ENCODE measurements around the gene GNAT1.
A peak's percentile ranks its signal among the peaks of the same experiment; 100 is the strongest.

Gene GNAT1

DNA sequence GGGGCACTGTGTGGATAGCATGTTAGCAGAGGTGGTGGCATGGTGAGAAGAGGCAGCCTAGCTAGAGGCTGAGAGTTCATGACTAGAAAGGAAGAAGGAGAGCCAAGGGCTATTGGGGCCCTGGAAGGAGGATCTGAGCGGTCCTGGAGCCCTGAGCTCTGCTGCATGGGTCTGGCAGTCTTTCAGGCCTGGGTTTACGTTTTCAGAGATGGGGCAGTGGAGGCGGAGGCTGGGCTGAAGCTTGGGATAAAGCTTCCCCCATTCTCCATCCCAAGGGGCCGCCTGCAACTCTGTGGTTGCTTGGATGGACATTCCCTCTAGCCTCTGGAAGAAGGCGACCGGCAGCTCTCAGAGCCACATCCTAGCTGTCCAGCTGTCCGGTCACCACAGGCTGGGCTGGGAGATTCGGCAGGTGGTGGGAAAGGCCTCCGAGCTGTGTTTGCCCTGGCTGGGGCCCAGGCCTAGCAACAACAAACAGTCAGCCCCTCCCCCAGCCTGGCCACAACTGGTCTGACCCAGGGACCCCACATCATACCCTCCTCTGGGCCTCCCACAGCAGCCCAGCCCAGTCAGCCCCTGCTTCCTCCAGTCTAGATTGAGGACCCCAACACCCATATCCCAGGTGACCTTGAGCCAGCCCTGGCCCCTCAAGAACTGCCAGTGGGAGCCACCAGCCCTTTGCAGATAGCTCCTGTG, 11.9 kb downstream of the GNAT1 start:
- TF ChIP-seq, protein P1, sequence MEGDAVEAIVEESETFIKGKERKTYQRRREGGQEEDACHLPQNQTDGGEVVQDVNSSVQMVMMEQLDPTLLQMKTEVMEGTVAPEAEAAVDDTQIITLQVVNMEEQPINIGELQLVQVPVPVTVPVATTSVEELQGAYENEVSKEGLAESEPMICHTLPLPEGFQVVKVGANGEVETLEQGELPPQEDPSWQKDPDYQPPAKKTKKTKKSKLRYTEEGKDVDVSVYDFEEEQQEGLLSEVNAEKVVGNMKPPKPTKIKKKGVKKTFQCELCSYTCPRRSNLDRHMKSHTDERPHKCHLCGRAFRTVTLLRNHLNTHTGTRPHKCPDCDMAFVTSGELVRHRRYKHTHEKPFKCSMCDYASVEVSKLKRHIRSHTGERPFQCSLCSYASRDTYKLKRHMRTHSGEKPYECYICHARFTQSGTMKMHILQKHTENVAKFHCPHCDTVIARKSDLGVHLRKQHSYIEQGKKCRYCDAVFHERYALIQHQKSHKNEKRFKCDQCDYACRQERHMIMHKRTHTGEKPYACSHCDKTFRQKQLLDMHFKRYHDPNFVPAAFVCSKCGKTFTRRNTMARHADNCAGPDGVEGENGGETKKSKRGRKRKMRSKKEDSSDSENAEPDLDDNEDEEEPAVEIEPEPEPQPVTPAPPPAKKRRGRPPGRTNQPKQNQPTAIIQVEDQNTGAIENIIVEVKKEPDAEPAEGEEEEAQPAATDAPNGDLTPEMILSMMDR (IDR thresholded peaks at IDR 0.05) = no peak
- DNase-seq (ENCODE audit: low spot score) = no peak
- no peak overlapping the region for H3K27ac ChIP-seq
- no peak overlapping the region for H3K4me3 ChIP-seq

GRCh38 chr3:50203809-50204803, 12.7 kb downstream of the GNAT1 start:
- TF ChIP-seq, protein P1 (IDR thresholded peaks at IDR 0.05) = no peak
- no peak overlapping the region for H3K27ac ChIP-seq
- H3K4me3 ChIP-seq = peak overlapping the region; percentile 66
- DNase-seq (ENCODE audit: low spot score) = no peak

GRCh38 chr3:50204804-50205412, 13.5 kb downstream of the GNAT1 start, which contains the start of gene SLC38A3:
SLC38A3 (plus strand) TSS chr3:50205271; CDS start chr3:50214200, 8,929 bp downstream.
- TF ChIP-seq, protein P1 (IDR thresholded peaks at IDR 0.05) = no peak
- Histone ChIP-seq H3K27ac (no peak within 1 kb of the TSS), H3K4me3 (peak within 1 kb of the TSS; percentile 66)
- no peak for DNase-seq (ENCODE audit: low spot score)

DNA sequence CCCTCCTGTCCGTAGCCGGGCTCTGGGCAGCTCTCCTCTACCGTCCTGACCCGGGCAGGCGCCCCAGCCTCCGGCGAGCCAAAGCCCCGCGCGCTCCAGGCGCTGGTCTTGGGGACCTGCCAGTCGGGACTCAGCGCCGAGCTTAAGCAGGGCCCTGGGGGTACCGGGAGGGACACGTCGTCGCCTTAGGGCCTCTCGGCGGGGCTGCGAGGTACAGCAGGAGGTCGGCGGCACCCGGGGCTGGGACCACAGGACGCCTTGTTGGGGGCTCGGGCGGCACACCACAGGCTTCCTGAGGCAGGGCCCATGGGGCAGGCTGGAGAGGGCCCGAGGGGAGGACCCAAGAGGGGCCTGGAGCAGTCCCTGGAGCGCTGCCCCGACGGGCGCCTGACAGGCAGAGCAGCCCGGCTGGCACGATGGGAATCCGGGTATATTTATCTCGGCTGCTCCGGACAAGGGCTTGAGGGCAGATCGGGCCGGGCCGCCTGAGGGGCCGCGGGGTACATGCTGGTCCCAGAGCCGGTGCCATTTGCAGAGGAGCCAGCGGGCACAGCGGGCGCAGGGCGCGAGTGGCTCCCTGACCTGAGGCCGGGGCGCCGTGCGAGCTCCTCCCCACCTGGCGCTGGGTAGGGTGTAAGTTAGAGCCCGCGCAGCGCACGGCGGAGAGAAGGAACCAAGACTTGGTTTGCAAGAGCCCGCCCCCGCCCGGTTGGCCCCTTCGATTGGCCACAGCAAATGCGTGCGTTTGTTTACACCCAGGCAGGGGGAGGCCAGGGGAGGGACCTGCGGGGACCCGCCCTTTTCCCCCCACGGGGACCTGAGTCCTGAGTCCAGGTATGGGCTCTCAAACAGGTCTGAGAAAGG, 14.2 kb downstream of the GNAT1 start:
- TF ChIP-seq, protein P1 (IDR thresholded peaks at IDR 0.05) = no peak
- DNase-seq (ENCODE audit: low spot score) = no peak
- no peak overlapping the region for H3K27ac ChIP-seq
- H3K4me3 ChIP-seq = peak overlapping the region; percentile 66

GRCh38 chr3:50207359-50208042, 16.1 kb downstream of the GNAT1 start:
- TF ChIP-seq, protein P1 (IDR thresholded peaks at IDR 0.05) = no peak
- no peak for DNase-seq (ENCODE audit: low spot score)
- Histone ChIP-seq H3K4me3 (no peak overlapping the region), H3K27ac (no peak overlapping the region)

Measured in coronary artery (tissue), 2 donors.